Tibial artery (tissue), 4 donors: ENCODE measurements around the gene PTPRN2.

Experiments used
- DNase-seq, 2 donors: peaks; one replicate each; pipeline ENCODE4 v3.0.0-alpha.2; 2019
- H3K27ac ChIP-seq, 2 donors: fragments of 200-600 bp; sonication (generic) in 1 of 2; 1 replicate in 1 of 2; 2 replicates in 1 of 2; pipeline ENCODE4 v1.5.1; 2018 to 2019; ENCODE audit warnings: mild to moderate bottlenecking in 1 of 2
- H3K27me3 ChIP-seq, 2 donors: fragments of 200-600 bp; sonication (generic) in 1 of 2; one replicate each; pipeline versions ENCODE4 v1.5.1 to v1.6.0; 2016 to 2019
- H3K36me3 ChIP-seq, 3 donors: fragments of 200-600 bp; sonication (generic) in 2 of 3; one replicate each; pipeline ENCODE4 v1.5.1; 2016 to 2019; ENCODE audit warnings: mild to moderate bottlenecking in 2 of 3
- H3K4me1 ChIP-seq, 4 donors: fragments of 200-600 bp; sonication (generic) in 2 of 4; 1 replicate in 3 of 4; 2 replicates in 1 of 4; pipeline ENCODE4 v1.5.1; 2016 to 2019
- H3K4me3 ChIP-seq, 2 donors: fragments of 200-600 bp; sonication (generic) in 1 of 2; 1 replicate in 1 of 2; 2 replicates in 1 of 2; pipeline ENCODE4 v1.5.1; 2018 to 2019; ENCODE audit warnings: mild to moderate bottlenecking in 2 of 2
- H3K9me3 ChIP-seq, 3 donors: fragments of 200-600 bp; sonication (generic) in 1 of 3; one replicate each; pipeline ENCODE4 v1.5.1; 2016 to 2019
- CTCF ChIP-seq, 2 experiments: fragments of 200-600 bp in 1 of 2; fragments of 450-650 bp in 1 of 2; IDR thresholded peaks; one replicate each; pipeline ENCODE4 v1.5.1; 2017 to 2019; ENCODE audit warnings: antibody characterized with exemption in 2 of 2, mild to moderate bottlenecking in 1 of 2, moderate library complexity in 1 of 2
- intact Hi-C: fragments of 100-400 bp; cut with DNase I; formaldehyde crosslinking; loops from one replicate; pipeline ENCODE4 v1.15.0; 2023; ENCODE audit warnings: low total_unique reads

PTPRN2 gene

GRCh38 chr7:157570531-157571200, 1017.0 kb downstream of the PTPRN2 start:
- H3K9me3 ChIP-seq: no peaks in the 10 kb centered on the region
- H3K27me3 ChIP-seq: peaks cover 0 to 13% of the 10 kb centered on the region in 2 donors
- no peak overlapping the region for H3K4me3 ChIP-seq
- DNase-seq: no peak
- no peak overlapping the region for H3K27ac ChIP-seq
- intact Hi-C loops: no loop called here
- TF ChIP-seq CTCF (IDR thresholded peaks at IDR 0.05): no peak
- no peaks in the 10 kb centered on the region for H3K36me3 ChIP-seq
- peaks cover 0 to 17% (median 6%) of the 10 kb centered on the region in 4 donors for H3K4me1 ChIP-seq

- H3K36me3 ChIP-seq: no peaks in the 10 kb centered on the region
- no peak for TF ChIP-seq CTCF (IDR thresholded peaks at IDR 0.05)
- H3K27ac ChIP-seq: no peak overlapping the region
- H3K27me3 ChIP-seq: peaks cover 0 to 13% of the 10 kb centered on the region in 2 donors
- peaks cover 0 to 17% (median 6%) of the 10 kb centered on the region in 4 donors for H3K4me1 ChIP-seq
- no peaks in the 10 kb centered on the region for H3K9me3 ChIP-seq
- H3K4me3 ChIP-seq: no peak overlapping the region
- intact Hi-C loops: no loop called here
- DNase-seq: no peak
Observed at GRCh38 chr7:157569967-157570366, 1017.7 kb downstream of the PTPRN2 start.

- peaks cover 0 to 13% of the 10 kb centered on the region in 2 donors for H3K27me3 ChIP-seq
- H3K4me1 ChIP-seq: peaks cover 0 to 17% (median 6%) of the 10 kb centered on the region in 4 donors
- TF ChIP-seq CTCF (IDR thresholded peaks at IDR 0.05): no peak
- no peaks in the 10 kb centered on the region for H3K9me3 ChIP-seq
- intact Hi-C loops: no loop called here
- peak in 1 of 2 donors; percentile 38 for DNase-seq
- H3K4me3 ChIP-seq: peak overlapping the region; percentile 47 to 53
- H3K27ac ChIP-seq: no peak overlapping the region
- no peaks in the 10 kb centered on the region for H3K36me3 ChIP-seq
Observed at GRCh38 chr7:157568770-157569584, 1018.6 kb downstream of the PTPRN2 start.

- Histone ChIP-seq H3K36me3 (no peaks in the 10 kb centered on the region), H3K27ac (no peak overlapping the region), H3K4me1 (peaks cover 0 to 17% (median 6%) of the 10 kb centered on the region in 4 donors), H3K9me3 (no peaks in the 10 kb centered on the region), H3K27me3 (peaks cover 0 to 9% of the 10 kb centered on the region in 2 donors), H3K4me3 (peak overlapping the region; percentile 47 to 53)
- no peak for DNase-seq
- no peak for TF ChIP-seq CTCF (IDR thresholded peaks at IDR 0.05)
- intact Hi-C loops: no loop called here
Observed at GRCh38 chr7:157568106-157568769, 1019.4 kb downstream of the PTPRN2 start.

- H3K4me3 ChIP-seq: no peak overlapping the region
- peaks cover 0 to 9% of the 10 kb centered on the region in 2 donors for H3K27me3 ChIP-seq
- H3K4me1 ChIP-seq: peaks cover 0 to 17% (median 6%) of the 10 kb centered on the region in 4 donors
Observed at GRCh38 chr7:157567666-157568065, 1020.0 kb downstream of the PTPRN2 start.

More at GRCh38 chr7:157567666-157568065, 1020.0 kb downstream of the PTPRN2 start:
- TF ChIP-seq CTCF (IDR thresholded peaks at IDR 0.05): no peak
- intact Hi-C loops: no loop called here
- Histone ChIP-seq H3K36me3 (no peaks in the 10 kb centered on the region), H3K9me3 (no peaks in the 10 kb centered on the region), H3K27ac (no peak overlapping the region)
- no peak for DNase-seq
